Globus pallidus (tissue), 1 donor: ENCODE measurements around the gene MARCHF10.

Source experiments
- DNase-seq: peaks from one replicate; pipeline ENCODE4 v3.0.0-alpha.2; 2015; ENCODE audit warnings: low spot score

MARCHF10 gene

DNA sequence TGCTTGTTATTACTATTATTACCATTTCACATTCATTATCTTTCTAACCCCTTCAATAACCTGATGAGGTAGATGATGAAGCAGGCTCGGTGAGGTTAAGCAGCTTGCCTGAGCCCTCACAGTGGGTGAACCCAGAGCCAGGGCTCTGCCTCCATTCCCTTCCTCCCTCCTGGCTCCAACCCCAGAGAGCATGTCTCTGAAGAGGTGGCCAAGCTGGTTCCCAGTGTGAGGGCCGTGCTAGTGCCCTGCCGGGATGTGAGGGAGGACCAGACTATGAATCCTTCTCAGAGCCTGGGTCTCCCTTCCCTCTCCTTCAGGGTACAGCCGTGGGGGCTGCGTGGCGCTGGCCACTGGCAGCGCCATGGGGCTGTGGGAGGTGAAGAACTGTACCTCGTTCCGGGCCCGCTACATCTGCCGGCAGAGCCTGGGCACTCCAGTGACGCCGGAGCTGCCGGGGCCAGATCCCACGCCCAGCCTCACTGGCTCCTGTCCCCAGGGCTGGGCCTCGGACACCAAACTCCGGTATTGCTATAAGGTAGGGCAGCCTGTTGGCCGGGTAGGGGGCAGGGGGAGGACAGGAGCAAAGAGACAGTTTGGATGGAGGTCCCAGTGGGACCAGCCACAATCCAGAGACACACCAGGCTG is 131.0 kb downstream of the MARCHF10 start:
- DNase-seq, result no peak

DNA sequence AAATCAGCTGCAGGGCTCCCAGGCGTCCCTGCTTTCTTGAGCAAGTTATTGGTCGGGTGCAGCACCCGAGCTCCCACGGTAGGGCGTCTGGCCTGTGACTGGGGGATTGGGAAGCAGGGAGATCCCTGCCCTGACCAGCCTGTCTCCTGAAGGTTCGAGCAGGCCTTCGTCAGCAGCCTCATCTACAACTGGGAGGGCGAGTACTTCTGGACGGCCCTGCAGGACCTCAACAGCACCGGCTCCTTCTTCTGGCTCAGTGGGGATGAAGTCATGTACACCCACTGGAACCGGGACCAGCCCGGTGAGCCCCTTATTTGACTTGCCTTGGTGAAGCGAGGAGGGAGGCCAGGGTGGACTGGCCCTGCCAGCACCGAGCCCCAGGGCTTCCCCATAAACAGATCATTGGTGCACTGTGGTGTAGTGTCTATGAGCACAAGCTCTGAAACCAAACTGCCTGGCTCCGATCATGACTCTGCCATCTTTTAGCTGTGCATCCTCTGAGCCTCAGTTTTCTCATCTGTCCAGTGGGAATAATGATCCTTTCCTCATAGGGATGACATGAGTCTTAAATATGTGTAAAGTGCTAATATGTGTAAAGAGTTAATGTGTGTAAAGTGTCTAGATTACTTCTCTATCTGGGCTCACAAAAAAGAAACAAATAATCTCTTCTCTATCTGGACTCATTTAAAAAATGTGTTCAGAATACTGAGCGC is 131.7 kb downstream of the MARCHF10 start:
- no peak for DNase-seq

DNA sequence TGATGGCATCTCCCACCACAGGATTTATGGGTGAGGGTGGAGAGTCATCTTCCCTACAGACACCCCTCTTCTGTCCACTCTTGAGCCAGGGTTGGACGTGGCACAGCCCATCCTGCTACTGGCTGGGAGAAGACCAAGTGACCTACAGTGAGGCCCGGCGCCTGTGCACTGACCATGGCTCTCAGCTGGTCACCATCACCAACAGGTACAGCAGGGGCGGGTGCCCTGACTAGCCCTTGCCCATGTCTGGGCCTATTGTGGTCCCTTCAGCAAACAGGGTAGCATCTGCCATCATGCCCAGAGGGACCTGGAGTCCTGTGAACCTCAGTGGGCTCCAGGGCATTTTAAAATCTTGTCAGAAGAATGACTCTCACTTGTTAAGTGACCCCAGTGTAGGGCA is 132.4 kb downstream of the MARCHF10 start:
- no peak for DNase-seq

DNA sequence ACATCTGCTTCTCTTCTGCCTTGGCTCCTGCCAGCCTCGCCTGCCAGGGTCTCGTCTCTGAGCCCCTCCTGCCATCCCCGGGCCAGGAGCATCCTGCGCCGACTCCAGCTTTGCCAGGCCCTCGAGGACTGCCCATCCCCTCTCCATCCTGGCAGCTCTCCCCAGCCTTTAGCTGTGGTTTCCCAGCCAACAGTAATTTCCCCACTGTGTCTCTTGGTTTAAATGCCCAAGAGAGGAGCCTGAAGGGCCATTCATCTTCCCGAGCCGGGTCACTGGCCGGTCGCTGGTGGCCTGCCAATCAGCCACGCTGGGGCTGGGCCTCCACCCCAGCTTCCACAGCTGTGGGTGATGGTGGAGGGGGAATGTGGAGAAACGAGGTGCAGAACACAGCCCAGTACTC is 132.9 kb downstream of the MARCHF10 start:
- DNase-seq, result peak; percentile 69

DNA sequence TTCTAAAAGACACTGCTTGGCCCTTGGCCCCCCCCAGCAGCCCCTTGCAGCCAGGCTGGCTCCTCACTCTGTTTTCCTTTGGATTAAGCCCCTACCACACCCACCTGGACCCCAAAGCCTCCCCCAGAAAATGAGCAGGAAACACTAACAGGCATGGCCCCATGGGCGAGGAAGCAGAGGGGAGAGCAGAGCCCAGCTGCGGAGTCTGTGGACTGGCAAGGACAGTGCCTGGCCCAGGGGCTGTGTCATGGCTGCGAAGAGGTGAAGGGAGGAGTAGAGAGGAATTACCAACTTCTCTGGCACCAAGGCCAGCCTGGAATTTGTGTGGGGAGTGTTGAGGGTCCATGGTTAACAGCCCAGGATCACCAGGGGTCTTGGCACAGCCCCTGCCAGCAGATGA is 133.3 kb downstream of the MARCHF10 start:
- DNase-seq, result no peak

DNA sequence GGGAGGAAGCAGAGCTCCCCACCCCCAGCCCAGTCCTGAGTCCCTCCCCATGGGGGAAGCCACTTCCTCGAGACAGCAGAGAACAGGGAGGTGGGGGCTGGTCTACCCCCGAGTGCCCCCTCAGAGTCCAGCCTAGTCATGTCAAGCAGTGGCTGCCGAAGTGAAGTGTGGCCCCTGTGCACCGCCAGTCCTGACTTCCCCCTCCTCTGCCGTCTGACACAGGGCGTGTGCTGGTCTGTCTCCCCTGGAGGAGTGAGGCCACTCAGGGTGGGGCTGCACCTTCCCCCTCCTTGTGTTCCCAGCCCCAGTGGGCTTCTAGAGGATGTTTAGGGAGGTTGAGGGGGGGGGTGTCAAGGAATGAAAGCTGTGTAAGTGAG is 133.8 kb downstream of the MARCHF10 start:
- DNase-seq, result no peak

DNA sequence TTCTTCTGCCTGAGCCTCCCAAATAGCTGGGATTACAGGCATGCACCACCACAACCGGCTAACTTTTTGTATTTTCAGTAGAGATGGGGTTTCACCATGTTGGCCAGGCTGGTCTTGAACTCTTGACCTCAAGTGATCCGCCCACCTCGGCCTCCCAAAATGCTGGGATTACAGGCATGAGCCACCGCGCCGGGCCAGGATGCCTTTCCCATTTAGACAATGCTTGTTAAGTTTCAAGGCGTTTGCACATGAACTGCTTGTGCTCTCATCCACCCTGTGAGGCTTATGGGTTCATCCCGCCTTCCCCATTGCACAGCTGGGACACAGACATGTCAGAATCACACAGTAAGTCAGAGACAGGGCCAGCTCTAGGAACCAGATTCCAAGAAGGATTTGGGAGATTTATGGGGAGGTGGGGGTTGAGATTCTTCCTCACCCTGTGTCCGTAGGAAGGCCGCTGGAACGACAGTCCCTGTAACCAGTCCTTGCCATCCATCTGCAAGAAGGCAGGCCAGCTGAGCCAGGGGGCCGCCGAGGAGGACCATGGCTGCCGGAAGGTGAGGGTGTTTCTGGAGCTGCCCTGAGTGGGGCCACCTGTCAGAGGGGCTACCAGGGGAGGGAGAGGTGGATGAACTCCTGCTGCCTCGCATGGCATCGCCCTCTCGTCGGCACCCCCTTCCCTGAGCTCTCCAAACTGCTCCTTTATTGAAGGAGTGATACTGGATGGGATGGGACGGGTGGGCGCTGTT is 134.3 kb downstream of the MARCHF10 start:
- DNase-seq, result no peak

DNA sequence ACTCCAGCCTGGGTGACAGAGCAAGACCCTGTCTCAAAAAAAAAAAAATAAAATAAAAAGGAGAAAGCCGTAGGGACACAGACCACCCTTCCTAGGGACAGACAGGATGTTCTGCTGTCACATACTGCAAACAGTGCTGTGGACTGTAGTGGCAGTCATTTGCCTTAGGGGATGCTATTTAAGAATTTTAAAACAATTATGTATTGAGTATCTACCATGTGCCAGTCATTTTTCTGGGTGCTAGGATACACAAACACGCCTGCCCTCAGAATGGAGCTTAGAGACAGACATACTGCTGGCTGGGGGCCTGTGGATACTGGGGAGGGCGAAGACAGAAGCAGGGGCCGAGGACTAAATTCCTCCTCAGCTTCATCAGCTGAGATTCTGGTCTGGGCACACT is 135.2 kb downstream of the MARCHF10 start:
- no peak for DNase-seq

DNA sequence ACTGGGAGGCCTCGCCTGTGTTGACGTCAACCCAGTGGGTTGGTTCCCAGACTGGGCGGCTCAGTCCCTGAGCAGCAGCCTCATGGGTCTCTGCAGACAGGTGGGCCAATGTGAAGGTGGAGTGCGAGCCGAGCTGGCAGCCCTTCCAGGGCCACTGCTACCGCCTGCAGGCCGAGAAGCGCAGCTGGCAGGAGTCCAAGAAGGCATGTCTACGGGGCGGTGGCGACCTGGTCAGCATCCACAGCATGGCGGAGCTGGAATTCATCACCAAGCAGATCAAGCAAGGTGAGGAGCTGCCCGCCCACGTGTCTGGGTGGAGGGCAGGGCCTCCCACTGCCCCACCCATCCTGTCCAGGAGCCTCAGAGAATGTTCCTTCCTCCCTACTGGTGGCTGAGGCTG is 136.6 kb downstream of the MARCHF10 start:
- no peak for DNase-seq

DNA sequence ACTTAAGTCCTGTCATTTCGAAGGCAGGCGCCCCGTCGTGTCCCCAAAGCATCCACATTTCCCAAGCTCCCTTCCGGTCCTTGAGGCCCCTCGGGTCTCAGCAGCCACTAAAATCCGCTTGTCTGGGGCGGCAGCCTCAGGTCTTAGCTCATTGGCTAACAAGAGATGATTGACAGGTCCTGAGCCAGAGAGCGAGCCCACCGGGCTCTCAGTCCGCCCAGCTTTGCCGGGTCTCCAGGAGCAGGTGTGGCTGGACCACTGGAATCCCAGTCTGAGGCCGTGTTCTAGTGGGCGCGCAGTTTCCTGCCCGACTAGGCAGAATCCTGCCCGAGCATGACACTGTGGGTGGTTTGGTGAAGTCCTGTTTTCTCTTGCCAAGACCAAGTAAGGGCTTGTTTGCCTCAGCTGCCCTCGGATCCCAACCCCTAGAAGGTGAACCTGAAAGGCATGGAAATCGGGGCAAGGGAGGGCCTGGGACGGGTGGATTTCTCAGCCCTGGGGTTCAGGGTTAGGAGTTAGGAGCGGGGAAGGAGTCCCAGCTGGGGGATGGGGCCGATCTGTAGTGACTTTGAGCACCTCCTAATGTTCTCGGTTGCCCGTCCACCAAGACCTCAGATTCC is 137.8 kb downstream of the MARCHF10 start:
- no peak for DNase-seq

DNA sequence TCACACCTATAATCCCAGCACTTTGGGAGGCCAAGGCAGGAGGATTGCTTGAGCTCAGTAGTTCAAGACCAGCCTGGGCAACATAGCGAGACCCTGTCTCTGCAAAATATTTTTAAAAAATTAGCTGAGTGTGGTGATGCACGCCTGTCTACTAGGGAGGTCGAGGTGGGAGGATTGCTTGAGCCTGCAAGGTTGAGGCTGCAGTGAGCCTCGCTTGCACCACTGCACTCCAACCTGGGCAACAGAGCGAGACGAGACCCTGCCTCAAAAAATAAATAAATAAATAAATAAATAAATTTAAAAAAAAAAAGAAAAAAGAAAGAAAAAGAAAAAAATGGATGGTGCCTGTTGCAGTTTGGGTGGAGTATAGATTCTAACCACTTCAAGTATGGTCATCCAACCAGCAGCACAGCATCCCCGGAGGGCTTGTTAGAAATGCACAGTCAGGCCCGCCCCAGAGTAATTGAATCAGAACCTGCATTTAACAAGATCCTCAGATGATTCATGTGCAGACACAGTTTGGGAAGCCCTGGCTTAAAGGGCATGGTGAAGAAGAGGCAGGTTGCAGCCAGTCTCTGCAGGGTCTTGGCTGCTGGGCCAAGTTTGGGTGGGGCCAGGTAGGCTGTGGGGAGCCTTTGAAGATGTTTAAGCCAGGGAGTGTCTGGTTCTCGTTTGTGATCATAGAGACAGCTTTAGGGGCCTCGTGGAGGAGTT is 139.9 kb downstream of the MARCHF10 start:
- no peak for DNase-seq

DNA sequence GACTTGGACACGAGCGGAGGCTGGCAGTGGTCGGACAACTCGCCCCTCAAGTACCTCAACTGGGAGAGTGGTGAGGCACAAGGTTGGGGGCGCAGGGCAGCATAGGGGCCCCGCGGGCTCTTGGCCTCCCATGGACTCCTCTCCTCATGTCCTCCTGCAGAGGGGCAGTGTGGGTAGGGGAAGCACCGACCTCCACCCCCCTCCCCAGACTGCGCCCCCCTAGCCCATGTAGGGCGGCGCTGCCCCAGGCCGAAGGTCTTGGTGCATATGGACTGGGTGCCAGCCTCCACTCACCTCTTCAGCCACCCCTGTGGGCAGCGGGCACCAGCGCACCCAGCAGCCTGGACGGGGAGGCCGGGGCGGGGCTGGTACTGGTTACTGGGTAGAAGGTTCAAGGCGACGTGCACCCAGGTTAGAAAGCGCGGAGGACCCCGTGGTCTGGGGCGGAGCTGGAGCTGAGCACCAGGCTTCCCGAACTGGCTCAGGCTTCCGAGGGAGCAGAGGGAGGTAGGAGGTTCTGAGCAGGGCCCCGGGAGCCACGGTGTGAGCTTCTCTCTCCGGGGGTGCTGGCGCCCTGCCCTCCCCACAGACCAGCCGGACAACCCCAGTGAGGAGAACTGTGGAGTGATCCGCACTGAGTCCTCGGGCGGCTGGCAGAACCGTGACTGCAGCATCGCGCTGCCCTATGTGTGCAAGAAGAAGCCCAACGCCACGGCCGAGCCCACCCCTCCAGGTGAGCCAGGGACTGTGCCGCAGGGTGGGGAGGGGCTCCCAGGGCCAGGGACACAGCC is 141.1 kb downstream of the MARCHF10 start:
- DNase-seq, result no peak

DNA sequence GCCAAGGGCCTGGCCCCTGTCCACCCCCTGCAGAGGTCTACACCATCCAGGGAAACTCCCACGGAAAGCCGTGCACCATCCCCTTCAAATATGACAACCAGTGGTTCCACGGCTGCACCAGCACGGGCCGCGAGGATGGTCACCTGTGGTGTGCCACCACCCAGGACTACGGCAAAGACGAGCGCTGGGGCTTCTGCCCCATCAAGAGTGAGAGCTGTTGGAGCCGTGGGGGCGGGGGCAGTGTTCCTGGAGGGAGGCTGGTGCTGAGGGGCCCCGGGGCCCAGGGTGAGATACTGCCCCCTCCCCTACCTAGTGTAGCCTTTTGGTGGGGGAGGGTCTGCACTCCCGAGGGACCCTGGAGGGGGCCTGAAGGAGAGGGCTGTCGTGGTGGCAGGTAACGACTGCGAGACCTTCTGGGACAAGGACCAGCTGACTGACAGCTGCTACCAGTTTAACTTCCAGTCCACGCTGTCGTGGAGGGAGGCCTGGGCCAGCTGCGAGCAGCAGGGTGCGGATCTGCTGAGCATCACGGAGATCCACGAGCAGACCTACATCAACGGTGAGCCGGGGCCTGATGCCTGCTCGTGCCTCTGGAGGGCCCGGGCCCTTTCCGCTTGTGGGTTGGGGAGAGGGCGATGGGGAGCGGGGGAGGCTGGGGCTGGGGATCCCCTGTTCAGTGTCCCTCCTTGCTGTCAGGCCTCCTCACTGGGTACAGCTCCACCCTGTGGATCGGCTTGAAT is 141.9 kb downstream of the MARCHF10 start:
- no peak for DNase-seq

DNA sequence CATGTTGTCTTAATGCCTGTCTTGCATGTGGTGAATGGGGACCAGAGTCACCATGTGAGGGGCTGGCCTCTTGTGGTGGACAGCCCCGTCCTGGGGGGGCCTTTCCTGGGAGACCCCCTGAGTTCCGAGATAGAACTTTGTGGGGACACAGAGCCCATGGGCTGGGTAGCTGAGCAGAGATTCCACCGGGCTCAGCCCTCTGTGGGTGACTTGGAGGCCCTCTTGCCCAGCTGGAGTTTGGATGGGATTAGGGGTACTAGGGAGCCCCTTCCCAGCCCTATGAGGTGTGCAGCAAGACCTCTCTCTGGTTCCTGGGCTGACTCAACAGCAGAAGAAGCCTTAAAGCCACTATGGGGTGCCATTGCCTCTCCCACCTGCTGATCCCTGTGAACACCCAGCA is 142.5 kb downstream of the MARCHF10 start:
- no peak for DNase-seq

DNA sequence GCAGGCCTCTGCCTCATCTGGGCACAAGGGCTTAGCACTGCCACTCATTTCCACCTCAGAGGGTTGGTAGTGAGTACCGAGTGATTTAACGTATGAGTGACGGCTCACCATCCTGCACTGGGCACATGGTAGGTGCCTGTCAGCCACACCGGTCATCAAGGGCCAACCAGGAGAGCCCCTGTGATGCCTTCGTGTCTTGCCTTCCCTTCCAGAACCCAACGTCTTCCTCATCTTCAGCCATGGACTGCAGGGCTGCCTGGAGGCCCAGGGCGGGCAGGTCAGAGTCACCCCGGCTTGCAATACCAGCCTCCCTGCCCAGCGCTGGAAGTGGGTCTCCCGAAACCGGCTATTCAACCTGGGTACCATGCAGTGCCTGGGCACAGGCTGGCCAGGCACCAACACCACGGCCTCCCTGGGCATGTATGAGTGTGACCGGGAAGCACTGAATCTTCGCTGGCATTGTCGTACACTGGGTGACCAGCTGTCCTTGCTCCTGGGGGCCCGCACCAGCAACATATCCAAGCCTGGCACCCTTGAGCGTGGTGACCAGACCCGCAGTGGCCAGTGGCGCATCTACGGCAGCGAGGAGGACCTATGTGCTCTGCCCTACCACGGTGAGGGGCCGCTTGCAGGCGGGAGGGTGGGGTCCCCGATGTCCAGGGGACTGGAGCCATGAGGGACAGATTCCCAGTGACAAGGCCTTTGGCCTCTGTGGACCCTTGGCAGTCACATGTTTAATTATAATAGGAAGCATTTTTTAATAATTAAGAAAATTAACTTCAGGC is 143.6 kb downstream of the MARCHF10 start:
- no peak for DNase-seq

DNA sequence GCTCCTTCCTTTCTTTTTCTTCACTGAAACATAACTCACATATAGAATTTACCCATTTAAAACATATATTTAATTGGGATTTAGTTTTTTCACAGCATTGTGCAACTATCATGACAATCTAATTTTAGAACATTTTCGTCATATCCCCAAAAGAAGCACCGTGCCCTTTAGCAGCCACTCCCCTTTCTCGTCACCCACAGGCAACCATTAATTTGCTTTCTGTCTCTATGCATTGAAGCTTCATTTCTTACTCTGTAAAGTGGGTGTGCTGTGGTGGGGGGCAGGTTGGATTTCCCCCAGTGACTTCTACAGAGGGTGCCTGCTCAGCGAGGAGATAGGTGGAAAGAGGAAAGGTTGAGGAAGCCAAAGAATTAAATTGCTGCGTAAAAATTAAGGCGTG is 144.8 kb downstream of the MARCHF10 start:
- DNase-seq, result no peak

DNA sequence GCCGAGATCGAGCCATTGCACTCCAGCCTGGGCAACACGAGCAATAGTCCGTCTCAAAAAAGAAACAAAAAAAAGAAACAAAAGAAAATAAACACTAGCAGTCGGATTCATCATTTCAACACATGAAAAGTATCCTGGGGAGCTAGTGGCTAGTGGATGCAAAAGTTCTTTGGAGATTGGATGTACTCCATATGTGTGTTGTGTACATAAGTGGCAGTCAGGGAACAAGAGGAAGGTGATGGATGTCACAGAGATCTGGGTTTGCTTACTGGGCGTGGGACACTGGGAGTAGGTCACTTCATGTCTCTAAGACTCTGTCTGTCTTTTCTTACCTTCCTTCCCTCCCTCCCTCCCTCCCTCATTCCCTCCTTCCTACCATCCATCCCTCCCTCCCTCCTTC is 145.3 kb downstream of the MARCHF10 start:
- DNase-seq, result no peak

DNA sequence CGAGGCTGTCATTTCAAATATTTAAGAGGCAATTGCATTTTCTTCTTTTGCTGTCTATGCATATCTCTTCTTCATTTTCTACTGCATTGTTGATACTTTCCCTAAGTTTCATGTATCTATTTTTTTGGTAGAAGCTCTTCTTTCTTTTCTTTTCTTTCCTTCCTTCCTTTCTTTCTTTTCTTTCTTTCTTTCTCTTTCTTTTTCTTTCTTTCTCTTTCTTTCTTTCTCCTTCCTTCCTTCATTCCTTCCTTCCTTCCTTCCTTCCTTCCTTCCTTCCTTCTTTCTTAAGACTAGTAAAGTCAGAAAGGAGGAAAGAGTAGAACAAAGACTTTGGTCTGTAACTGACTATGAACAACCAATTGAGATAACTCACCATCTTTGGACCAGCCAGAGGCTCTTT is 146.8 kb downstream of the MARCHF10 start:
- no peak for DNase-seq

DNA sequence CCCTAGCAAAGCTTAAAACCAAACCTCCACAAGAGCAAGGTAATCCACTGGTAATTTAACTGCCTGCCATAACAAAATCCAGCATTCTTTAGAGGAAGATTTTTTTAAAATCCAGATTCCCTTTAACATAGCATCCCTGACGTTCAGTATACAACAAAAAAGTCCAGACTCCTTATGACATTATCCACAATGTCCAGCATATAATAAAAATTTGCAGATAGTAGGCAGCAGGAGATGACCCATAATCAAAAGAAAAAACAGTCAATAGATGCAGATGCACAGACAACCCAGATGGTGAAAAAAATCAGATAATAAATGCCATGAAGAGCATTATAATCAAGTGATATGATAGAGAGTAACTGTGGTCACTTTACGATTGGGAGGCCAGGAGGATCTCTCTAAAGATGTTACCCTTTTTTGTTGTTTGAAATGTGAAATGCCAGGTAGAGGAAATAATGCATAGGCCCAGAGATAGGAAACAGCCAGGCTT is 147.4 kb downstream of the MARCHF10 start:
- no peak for DNase-seq
